Suprapubic skin (tissue), 4 donors: Measurements from ENCODE around the gene SH3BP2. TPM values are rescaled to one million over a fixed set of nuclear protein-coding genes. Genes with fewer than 3 reads are reported as not detected.

ENCODE experiments used
- DNase-seq, 2 donors: peaks; one replicate each; pipeline ENCODE4 v3.0.0-alpha.2; 2019; ENCODE audit warnings: low spot score in 2 of 2
- H3K27ac ChIP-seq: fragments of 200-600 bp; sonication (generic); one replicate; pipeline ENCODE4 v1.5.1; 2019
- H3K27me3 ChIP-seq: fragments of 200-600 bp; sonication (generic); one replicate; pipeline ENCODE4 v1.5.1; 2019
- H3K36me3 ChIP-seq: fragments of 200-600 bp; sonication (generic); one replicate; pipeline ENCODE4 v1.5.1; 2019
- H3K4me1 ChIP-seq: fragments of 200-600 bp; sonication (generic); one replicate; pipeline ENCODE4 v1.5.1; 2019
- H3K4me3 ChIP-seq: fragments of 200-600 bp; sonication (generic); one replicate; pipeline ENCODE4 v1.5.1; 2019; ENCODE audit warnings: mild to moderate bottlenecking
- H3K9me3 ChIP-seq: fragments of 200-600 bp; sonication (generic); one replicate; pipeline ENCODE4 v1.5.1; 2019
- EP300 ChIP-seq: sonication (generic); formaldehyde crosslinking; IDR thresholded peaks from one replicate; pipeline ENCODE4 v1.6.1; 2017; ENCODE audit warnings: antibody characterized with exemption
- POLR2A ChIP-seq, 2 donors: fragments of 450-650 bp; IDR thresholded peaks; one replicate each; pipeline ENCODE4 v1.6.1; 2017; ENCODE audit warnings: antibody characterized with exemption in 2 of 2, mild to moderate bottlenecking in 2 of 2, moderate library complexity in 2 of 2
- POLR2AphosphoS5 ChIP-seq, 3 donors: sonication (generic); formaldehyde crosslinking; IDR thresholded peaks; one replicate each; pipeline ENCODE4 v1.6.1; 2017; ENCODE audit warnings: antibody characterized with exemption in 3 of 3
- WGBS: methylation state at CpG from one replicate; pipeline ENCODE4 v1.1.5; 2018; 5-methylcytosine and 5-hydroxymethylcytosine counted together
- total RNA-seq, 4 donors: library from RNA; depleted of rRNA; stranded (reverse); fragments of >200 nt; gene quantifications; one replicate each; pipeline ENCODE4 v1.1.0, GENCODE V29; 2016
- TF ChIP-seq, protein P1 (sequence below), 2 donors: fragments of 200-600 bp in 1 of 2; fragments of 450-650 bp in 1 of 2; sonication (generic) in 1 of 2; IDR thresholded peaks; one replicate each; pipeline ENCODE4 v1.5.1; 2016 to 2019; ENCODE audit warnings: antibody characterized with exemption in 2 of 2, mild to moderate bottlenecking in 1 of 2, moderate library complexity in 1 of 2

The SH3BP2 gene
- total RNA-seq, 4 donors from 2014 or later = 116 to 709 (median 162) TPM

- WGBS = 43% methylated on average over 8 of the region's 8 CpGs
- TF ChIP-seq POLR2A (IDR thresholded peaks at IDR 0.05) (no peak), EP300 (no peak), POLR2AphosphoS5 (IDR thresholded peaks at IDR 0.05) (no peak)
- TF ChIP-seq, protein P1, sequence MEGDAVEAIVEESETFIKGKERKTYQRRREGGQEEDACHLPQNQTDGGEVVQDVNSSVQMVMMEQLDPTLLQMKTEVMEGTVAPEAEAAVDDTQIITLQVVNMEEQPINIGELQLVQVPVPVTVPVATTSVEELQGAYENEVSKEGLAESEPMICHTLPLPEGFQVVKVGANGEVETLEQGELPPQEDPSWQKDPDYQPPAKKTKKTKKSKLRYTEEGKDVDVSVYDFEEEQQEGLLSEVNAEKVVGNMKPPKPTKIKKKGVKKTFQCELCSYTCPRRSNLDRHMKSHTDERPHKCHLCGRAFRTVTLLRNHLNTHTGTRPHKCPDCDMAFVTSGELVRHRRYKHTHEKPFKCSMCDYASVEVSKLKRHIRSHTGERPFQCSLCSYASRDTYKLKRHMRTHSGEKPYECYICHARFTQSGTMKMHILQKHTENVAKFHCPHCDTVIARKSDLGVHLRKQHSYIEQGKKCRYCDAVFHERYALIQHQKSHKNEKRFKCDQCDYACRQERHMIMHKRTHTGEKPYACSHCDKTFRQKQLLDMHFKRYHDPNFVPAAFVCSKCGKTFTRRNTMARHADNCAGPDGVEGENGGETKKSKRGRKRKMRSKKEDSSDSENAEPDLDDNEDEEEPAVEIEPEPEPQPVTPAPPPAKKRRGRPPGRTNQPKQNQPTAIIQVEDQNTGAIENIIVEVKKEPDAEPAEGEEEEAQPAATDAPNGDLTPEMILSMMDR (IDR thresholded peaks at IDR 0.05) = no peak
- Histone ChIP-seq H3K4me3 (peak overlapping the region; percentile 24), H3K9me3 (no peaks in the 10 kb centered on the region), H3K27me3 (no peaks in the 10 kb centered on the region), H3K4me1 (peaks cover 29% of the 10 kb centered on the region), H3K36me3 (peaks cover 32% of the 10 kb centered on the region), H3K27ac (peak overlapping the region; percentile 19)
- DNase-seq = no peak
These were observed 45.1 kb downstream of the SH3BP2 start for GRCh38 chr4:2837904-2838496.

DNA sequence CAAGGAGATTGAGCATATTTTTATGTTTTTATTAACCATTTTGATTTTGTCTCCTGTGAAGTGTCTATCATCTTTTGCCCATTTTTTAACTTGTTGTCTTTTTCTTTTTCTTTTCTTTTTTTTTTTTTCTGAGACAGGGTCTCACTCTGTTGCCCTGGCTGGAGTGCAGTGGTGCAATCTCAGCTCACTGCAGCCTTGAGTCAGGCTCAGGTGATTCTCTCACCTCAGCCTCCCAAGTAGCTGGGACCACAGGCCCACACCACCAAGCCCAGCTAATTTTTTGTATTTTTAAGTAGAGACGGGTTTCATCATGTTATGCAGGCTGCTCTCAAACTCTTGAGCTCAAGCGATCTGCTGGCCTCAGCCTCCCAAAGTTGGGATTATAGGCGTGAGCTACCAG is 46.2 kb downstream of the SH3BP2 start:
- peaks cover 31% of the 10 kb centered on the region for H3K4me1 ChIP-seq
- peaks cover 22% of the 10 kb centered on the region for H3K36me3 ChIP-seq
- DNase-seq = no peak
- no peak overlapping the region for H3K27ac ChIP-seq
- 91% methylated on average over 3 of the region's 3 CpGs for WGBS
- H3K27me3 ChIP-seq = no peaks in the 10 kb centered on the region
- H3K9me3 ChIP-seq = no peaks in the 10 kb centered on the region
- TF ChIP-seq EP300 = no peak
- TF ChIP-seq, protein P1 (IDR thresholded peaks at IDR 0.05) = no peak
- TF ChIP-seq POLR2A (IDR thresholded peaks at IDR 0.05) = no peak
- TF ChIP-seq POLR2AphosphoS5 (IDR thresholded peaks at IDR 0.05) = no peak
- H3K4me3 ChIP-seq = no peak overlapping the region

DNA sequence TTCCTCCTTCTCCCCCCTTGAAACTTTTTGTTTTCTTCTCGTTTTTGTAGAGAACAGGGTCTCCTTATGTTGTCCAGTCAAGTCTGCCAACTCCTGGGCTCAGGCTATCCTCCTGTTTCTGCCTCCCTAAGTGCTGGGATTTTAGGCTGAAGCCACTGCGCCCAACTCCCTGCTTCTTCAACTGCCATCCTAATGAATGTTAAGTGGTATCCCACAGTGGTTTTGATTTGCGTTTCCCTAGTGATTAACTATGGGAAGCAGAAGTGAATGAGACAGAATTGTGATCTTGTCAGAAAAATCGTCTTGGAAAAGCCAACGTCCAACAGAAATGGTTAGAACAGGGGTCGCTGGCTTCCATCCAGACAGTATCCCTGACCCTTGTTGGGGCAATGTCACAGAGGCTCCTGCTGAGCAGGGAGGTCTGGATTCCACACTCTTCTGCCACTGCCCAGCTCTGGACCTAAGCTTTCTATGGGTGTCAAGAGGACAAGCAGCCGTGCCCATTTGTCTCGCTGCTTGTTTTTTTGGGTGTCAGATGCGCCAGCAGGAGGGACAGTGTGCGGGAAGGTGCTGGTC is 49.9 kb downstream of the SH3BP2 start:
- Histone ChIP-seq H3K4me1 (peaks cover 38% of the 10 kb centered on the region), H3K27me3 (no peaks in the 10 kb centered on the region), H3K9me3 (no peaks in the 10 kb centered on the region), H3K4me3 (peak overlapping the region; percentile 86), H3K27ac (peak overlapping the region; percentile 93), H3K36me3 (no peaks in the 10 kb centered on the region)
- 13% methylated on average over 7 of the region's 10 CpGs for WGBS
- TF ChIP-seq, protein P1 (IDR thresholded peaks at IDR 0.05) = no peak
- TF ChIP-seq EP300 (no peak), POLR2A (IDR thresholded peaks at IDR 0.05) (no peak), POLR2AphosphoS5 (IDR thresholded peaks at IDR 0.05) (no peak)
- DNase-seq = no peak

- H3K27me3 ChIP-seq = no peaks in the 10 kb centered on the region
- no peaks in the 10 kb centered on the region for H3K36me3 ChIP-seq
- peak within 1 kb of the TSS; percentile 86 for H3K4me3 ChIP-seq
- WGBS = no CpG with 5 or more reads among the region's 65 CpGs
- peaks cover 34% of the 10 kb centered on the region for H3K4me1 ChIP-seq
- peak; percentile 93 to 95 for DNase-seq
- TF ChIP-seq, protein P1 (IDR thresholded peaks at IDR 0.05) = no peak
- TF ChIP-seq POLR2A (IDR thresholded peaks at IDR 0.05) (peak in 1 of 2 donors; percentile 69), EP300 (no peak), POLR2AphosphoS5 (IDR thresholded peaks at IDR 0.05) (peak in 2 of 3 donors; percentile 24 to 58)
- H3K9me3 ChIP-seq = no peaks in the 10 kb centered on the region
- peak within 1 kb of the TSS; percentile 93 for H3K27ac ChIP-seq
These were observed 50.5 kb downstream of the SH3BP2 start, which contains the start of gene ADD1 for GRCh38 chr4:2843263-2843940. ADD1 (plus strand) TSS chr4:2843844; CDS start chr4:2875916, 32,072 bp downstream.
